HepG2 (cell line): ENCODE results near the gene ANAPC16. TPM values are rescaled to one million over a fixed set of nuclear protein-coding genes. Genes with fewer than 3 reads are reported as not detected.

Experiments used
- CCDC6 ChIP-seq: sonication (generic); formaldehyde crosslinking; IDR thresholded peaks from 2 replicates; pipeline ENCODE4 v1.8.1; 2022; ENCODE audit warnings: mild to moderate bottlenecking, missing genetic modification reagents, moderate library complexity
- GATA4 ChIP-seq: sonication (generic); IDR thresholded peaks from 2 replicates; pipeline ENCODE4 v1.6.1; 2016; ENCODE audit warnings: antibody characterized with exemption, low read depth, borderline replicate concordance
- HOXA7 ChIP-seq: sonication (generic); formaldehyde crosslinking; IDR thresholded peaks from 2 replicates; pipeline ENCODE4 v1.8.1; 2022; ENCODE audit warnings: mild to moderate bottlenecking, missing genetic modification reagents, moderate library complexity
- MAFK ChIP-seq, 2 experiments: IDR thresholded peaks in 1 of 2; conservative IDR thresholded peaks in 1 of 2; 2 replicates each; pipeline ENCODE4 v1.6.1; 2011; ENCODE audit warnings: improper control_type of control experiment in 2 of 2, low read length in 2 of 2
- PLRG1 ChIP-seq: fragments of 450-650 bp; conservative IDR thresholded peaks from 2 replicates; pipeline ENCODE4 v1.6.1; 2016
- RARG ChIP-seq: sonication (generic); formaldehyde crosslinking; IDR thresholded peaks from 2 replicates; pipeline ENCODE4 v1.4.0; 2020; ENCODE audit warnings: low read depth, mild to moderate bottlenecking, missing genetic modification reagents
- RORA ChIP-seq: sonication (generic); formaldehyde crosslinking; IDR thresholded peaks from 2 replicates; pipeline ENCODE4 v1.5.0; 2020; ENCODE audit warnings: mild to moderate bottlenecking, missing genetic modification reagents, moderate library complexity
- SNAPC4 ChIP-seq: sonication (generic); formaldehyde crosslinking; IDR thresholded peaks from 2 replicates; pipeline ENCODE4 v1.4.0; 2020; ENCODE audit warnings: mild to moderate bottlenecking, missing genetic modification reagents
- SYNCRIP ChIP-seq: fragments of 200-400 bp; formaldehyde crosslinking; IDR thresholded peaks from 2 replicates; pipeline ENCODE4 v1.6.1; 2018; ENCODE audit warnings: mild to moderate bottlenecking, low read depth, low read length; ENCODE audit not compliant: insufficient read depth
- TBL1XR1 ChIP-seq: fragments of 150-350 bp; IDR thresholded peaks from 2 replicates; pipeline ENCODE4 v1.6.1; 2014; ENCODE audit warnings: borderline replicate concordance, low read length; ENCODE audit not compliant: partially characterized antibody
- USF2 ChIP-seq, 2 experiments: sonication (generic) in 1 of 2; formaldehyde crosslinking in 1 of 2; IDR thresholded peaks; 2 replicates each; pipeline versions ENCODE4 v1.5.1 to v1.6.1; 2011 to 2020; ENCODE audit warnings: borderline replicate concordance in 1 of 2, low read depth in 1 of 2, low read length in 1 of 2, mild to moderate bottlenecking in 1 of 2, missing genetic modification reagents in 1 of 2, moderate library complexity in 1 of 2
- ZFP90 ChIP-seq: sonication (generic); formaldehyde crosslinking; IDR thresholded peaks from 2 replicates; pipeline ENCODE4 v1.8.0; 2022; ENCODE audit warnings: missing genetic modification reagents, mild to moderate bottlenecking, inconsistent platforms, borderline replicate concordance
- ZFY ChIP-seq: sonication (generic); formaldehyde crosslinking; IDR thresholded peaks from 2 replicates; pipeline ENCODE4 v1.4.0; 2020; ENCODE audit warnings: missing genetic modification reagents
- ZGPAT ChIP-seq: IDR thresholded peaks from 2 replicates; pipeline ENCODE4 v1.6.1; 2016; ENCODE audit warnings: mild to moderate bottlenecking
- ZKSCAN5 ChIP-seq: sonication (generic); formaldehyde crosslinking; IDR thresholded peaks from 2 replicates; pipeline ENCODE4 v1.5.1; 2020; ENCODE audit warnings: mild to moderate bottlenecking, missing genetic modification reagents
- ZNF12 ChIP-seq: sonication (generic); formaldehyde crosslinking; IDR thresholded peaks from 2 replicates; pipeline ENCODE4 v1.5.0; 2020; ENCODE audit warnings: missing genetic modification reagents
- ZNF350 ChIP-seq: sonication (generic); formaldehyde crosslinking; IDR thresholded peaks from 2 replicates; pipeline ENCODE4 v1.4.0; 2020; ENCODE audit warnings: mild to moderate bottlenecking, low read depth, missing genetic modification reagents, borderline replicate concordance
- ZNF589 ChIP-seq: sonication (generic); formaldehyde crosslinking; conservative IDR thresholded peaks from 2 replicates; pipeline ENCODE4 v1.8.0; 2022; ENCODE audit warnings: mild to moderate bottlenecking, moderate library complexity, missing genetic modification reagents
- ZNF670 ChIP-seq: sonication (generic); formaldehyde crosslinking; IDR thresholded peaks from 2 replicates; pipeline ENCODE4 v1.8.0; 2022; ENCODE audit warnings: mild to moderate bottlenecking, missing genetic modification reagents, borderline replicate concordance
- ZNF672 ChIP-seq: sonication (generic); formaldehyde crosslinking; IDR thresholded peaks from 2 replicates; pipeline ENCODE4 v1.8.1; 2022; ENCODE audit warnings: missing genetic modification reagents
- ZNF713 ChIP-seq: sonication (generic); formaldehyde crosslinking; IDR thresholded peaks from 2 replicates; pipeline ENCODE4 v1.4.0; 2020; ENCODE audit warnings: mild to moderate bottlenecking, missing genetic modification reagents
- polyA plus RNA-seq, 8 experiments: library from polyadenylated mRNA; depleted of rRNA in 3 of 8; stranded (reverse) in 7 of 8; unstranded in 1 of 8; fragments of >200 nt; fragmentation: Illumina TruSeq in 4 of 8; extraction: Trizol in 4 of 8; gene quantifications; 2 replicates each; pipeline versions ENCODE4 v1.2.1 to v1.2.3, GENCODE V29; 2011 to 2016; ENCODE audit warnings: low read depth in 4 of 8, missing spikeins in 1 of 8, mixed read lengths in 1 of 8; ENCODE audit not compliant: insufficient read depth in 1 of 8
- total RNA-seq, 5 experiments: library from RNA; depleted of rRNA; stranded (reverse); fragments of >200 nt; fragmentation: Illumina TruSeq; extraction: Trizol; gene quantifications; 2 replicates each; pipeline ENCODE4 v1.2.3, GENCODE V29; 2016; ENCODE audit warnings: low read depth in 1 of 5

Gene ANAPC16
- total and polyA plus RNA-seq, 2 of the 13 experiments (the other 11 are each of a cell fraction or from before 2014, with no cell fraction given) = 74.8 to 89.4 TPM

GRCh38 chr10:72273410-72274212 is 57.8 kb downstream of the ANAPC16 start, which contains the start of gene DDIT4 (continued):
- TF ChIP-seq USF2 (IDR thresholded peaks at IDR 0.05; ENCODE audit: low read depth, low read length) = no peak
- no peak for TF ChIP-seq USF2 (CRISPR knock-in tag; IDR thresholded peaks at IDR 0.05; ENCODE audit: borderline replicate concordance)
- TF ChIP-seq ZNF350 (CRISPR knock-in tag) = peak; percentile 57
- TF ChIP-seq ZFP90 (CRISPR knock-in tag) = peak; percentile 97
- TF ChIP-seq ZNF672 = 0 out of 2 replicates have a peak, but pooled peaks have one; percentile 49
- TF ChIP-seq ZNF589 (CRISPR knock-in tag) = no peak
- no peak for TF ChIP-seq HOXA7 (CRISPR knock-in tag)
- TF ChIP-seq TBL1XR1 = peak; percentile 67
- TF ChIP-seq RORA (CRISPR knock-in tag) = no peak
- peak; percentile 70; the same call in 1 of the 2 replicates for TF ChIP-seq ZNF713
- no peak for TF ChIP-seq SYNCRIP
- TF ChIP-seq ZGPAT (CRISPR knock-in tag) = peak; percentile 71
- TF ChIP-seq ZKSCAN5 (CRISPR knock-in tag) = no peak
- TF ChIP-seq ZNF12 = peak; percentile 96
- no peak for TF ChIP-seq ZNF670
- TF ChIP-seq ZFY = peak; percentile 84
- TF ChIP-seq PLRG1 = no peak
- peak; percentile 98 for TF ChIP-seq GATA4
- TF ChIP-seq RARG (CRISPR knock-in tag) = no peak
- TF ChIP-seq CCDC6 = no peak; the same call in 1 of the 2 replicates
- no peak for TF ChIP-seq MAFK (conservative IDR thresholded peaks at IDR 0.05 in 1 of 2, IDR thresholded peaks at IDR 0.05 in 1 of 2; ENCODE audit: low read length in 2 of 2)
- no peak for TF ChIP-seq SNAPC4 (CRISPR knock-in tag)
